ENCODE data around the gene HOXB1.
"Not testable (repeated sequence)": the region's sequence is repeated elsewhere in the genome, so short reads cannot be mapped to it uniquely, and the experiment has no call there.

Gene HOXB1

GRCh38 chr17:48541577-48542113, 10.8 kb upstream of the HOXB1 start:
- DNase-seq: no peak

DNA sequence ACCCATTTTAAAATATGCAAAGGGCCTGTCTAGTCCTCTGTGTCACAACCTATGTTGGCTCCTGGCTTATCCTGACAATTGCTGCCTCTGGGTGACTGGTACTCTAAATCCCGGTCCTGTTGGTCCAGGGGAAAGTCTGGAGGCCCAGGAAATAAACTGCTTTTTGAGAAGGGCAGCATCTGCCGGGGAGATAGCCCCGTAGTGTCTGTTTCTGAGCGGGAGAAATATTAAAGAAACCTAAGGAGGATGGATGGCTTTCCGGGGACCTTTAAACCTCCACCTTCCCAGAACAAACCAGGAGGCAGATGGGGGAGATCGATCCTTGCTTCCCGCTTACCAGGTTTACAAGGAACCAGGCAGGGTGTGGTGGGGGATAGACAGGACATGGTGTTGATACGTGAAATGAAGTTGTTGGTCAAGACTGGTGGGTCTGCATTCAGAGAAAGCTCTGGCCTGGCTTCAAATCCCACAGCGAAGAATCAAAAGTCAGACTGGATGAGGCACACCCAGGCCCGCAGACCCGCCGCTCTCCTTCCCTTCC, 10.3 kb upstream of the HOXB1 start:
- DNase-seq: no peak

DNA sequence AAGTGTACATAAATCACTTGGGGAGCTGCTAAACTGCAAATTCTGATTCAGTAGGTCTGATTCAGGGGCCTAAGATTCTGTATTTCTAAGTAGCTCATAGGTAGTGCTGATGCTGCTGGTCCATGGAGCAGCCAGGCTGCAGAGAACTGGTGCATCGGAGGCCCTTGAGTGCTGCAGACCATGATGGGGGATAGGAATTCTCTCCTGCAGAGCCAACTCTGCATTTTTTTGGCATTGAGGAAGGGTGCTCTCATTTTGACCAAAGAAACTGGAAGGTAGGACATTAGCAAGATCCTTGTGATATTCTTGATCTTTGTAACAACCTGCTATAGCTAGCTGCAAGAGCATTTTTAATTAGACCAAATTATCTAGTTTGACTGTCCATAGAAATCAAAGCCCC, 9.4 kb upstream of the HOXB1 start:
- DNase-seq: no peak

- DNase-seq: no peak
Measured at GRCh38 chr17:48539177-48539576, 8.4 kb upstream of the HOXB1 start.

- DNase-seq: no peak
Measured at GRCh38 chr17:48537316-48537715, 6.5 kb upstream of the HOXB1 start.

GRCh38 chr17:48535793-48536559, 5.2 kb upstream of the HOXB1 start:
- not testable (repeated sequence) for DNase-seq

- no peak for DNase-seq
Measured at GRCh38 chr17:48532261-48532660, 1.4 kb upstream of the HOXB1 start.

- no peak for DNase-seq
Measured at GRCh38 chr17:48530208-48530886, 464 bp downstream of the HOXB1 start.

GRCh38 chr17:48529683-48530009, 1.2 kb downstream of the HOXB1 start:
- no peak for DNase-seq

DNA sequence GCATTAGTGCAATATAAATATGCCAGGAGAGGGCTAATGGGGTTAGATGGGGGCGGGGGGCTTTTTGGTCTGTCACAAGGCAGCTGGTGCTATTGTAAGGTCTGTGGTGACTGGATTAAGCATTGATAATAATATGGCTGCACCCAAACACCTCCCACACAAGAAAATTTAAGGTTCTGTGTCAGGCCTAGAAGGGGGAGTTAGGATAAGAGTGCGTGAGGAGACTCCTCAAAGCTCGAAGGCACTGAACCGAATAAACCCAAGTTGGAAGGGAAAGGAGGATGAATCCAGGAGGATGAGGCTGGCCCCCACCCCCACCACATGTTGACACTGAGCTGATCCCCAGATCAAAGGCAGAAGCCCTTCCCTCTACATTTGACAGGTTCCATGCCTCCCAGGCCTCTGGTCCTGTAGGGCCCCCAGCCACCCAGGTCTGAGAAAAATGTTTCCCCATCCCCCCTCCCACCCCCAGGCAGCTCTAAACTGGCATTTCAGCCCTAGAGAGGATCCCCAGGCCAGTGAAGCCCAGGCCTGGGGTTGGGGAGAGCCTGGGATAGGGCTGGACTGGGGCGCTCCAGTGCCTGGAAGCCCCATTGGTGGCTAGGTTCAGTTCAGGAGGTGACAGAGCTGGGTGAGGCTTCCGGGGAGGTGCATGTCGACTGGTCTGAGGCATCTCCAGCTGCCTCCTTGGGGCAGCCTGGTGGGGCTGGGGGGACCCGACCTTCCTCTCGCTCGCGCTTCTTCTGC, 1.7 kb downstream of the HOXB1 start:
- DNase-seq: no peak

DNA sequence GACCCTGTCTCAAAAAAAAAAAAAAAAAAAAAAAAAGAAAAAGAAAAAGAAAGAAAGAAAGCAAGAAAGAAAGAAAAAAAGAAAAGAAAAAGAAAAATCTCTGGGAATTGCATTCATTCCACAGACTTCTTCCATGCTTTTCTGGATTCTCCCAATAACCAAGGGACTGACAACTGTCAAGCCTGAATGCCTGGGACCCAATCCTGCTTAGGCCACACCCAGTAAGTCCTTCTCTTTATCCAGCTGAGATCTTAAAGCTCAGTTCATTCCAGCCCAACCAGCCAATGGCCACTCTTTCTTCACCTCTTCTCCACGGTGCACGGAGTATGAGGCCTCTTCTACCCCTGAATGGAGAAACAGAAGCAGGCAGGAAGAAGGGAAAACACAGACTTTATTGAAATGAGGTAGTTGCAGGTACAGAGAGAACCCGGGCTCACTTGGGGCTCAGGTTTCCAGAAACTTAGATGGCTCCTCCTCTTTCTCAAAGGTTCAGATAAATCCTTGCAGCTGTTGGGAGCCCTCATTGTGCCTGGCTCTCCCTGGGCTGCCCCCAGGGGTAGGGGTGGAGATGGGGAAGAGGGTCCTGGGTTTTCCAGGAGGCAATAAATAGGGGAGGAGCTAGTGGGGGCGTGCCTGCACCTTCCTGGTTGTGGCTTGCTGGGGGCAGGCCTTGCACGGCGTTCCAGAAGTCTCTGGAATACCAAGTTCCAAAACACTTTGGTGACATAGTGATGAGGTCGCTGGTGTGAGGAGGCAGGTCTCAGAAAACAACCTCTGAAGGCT, 2.5 kb downstream of the HOXB1 start:
- no peak for DNase-seq

- no peak for DNase-seq
Measured at GRCh38 chr17:48527547-48527932, 3.3 kb downstream of the HOXB1 start.

DNA sequence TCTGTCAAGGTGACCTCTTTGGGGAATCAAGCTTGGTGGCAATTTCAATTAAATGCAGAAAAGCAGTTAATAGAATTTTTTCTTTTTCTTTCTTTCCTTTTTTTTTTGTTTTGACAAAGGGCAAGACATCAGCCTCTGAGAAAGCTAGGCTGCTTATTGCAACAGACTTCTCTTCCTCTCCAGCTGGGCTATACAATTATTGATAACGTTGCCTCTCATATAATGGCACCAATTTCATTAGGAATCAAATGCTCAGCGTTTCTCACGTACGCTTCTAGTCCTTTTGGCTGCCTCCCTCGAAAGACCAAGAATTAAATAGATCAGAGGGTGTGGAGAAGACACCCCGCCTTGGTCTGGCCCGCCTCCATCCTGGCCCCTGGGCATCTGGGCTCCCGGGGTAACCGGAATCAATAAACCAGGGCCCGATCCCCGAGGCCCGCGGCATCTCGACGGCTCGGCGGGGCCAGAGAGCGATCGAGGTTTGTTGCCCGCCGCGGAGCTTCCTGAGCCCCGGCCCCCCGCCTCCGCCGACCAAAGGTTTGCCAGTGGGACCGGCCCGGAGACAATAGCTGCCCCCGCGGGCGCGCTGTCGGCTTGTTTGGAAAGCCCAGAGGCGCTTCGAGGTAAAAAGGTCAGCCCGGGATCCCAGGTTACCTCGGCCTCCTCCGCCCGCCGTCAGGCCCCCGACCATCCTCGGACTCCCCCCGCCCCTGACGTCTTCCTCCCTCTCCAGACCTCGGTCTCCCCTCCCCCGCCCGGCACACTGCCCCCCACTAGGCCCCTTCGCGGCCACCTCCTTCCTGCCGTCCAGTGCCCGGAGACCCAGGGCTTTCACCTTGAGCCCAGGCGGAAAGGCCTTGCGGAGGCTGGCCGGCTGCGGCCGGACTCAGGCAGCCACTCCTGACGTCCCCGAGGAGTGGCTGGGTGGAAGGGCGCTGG, 3.9 kb downstream of the HOXB1 start:
- no peak for DNase-seq

DNA sequence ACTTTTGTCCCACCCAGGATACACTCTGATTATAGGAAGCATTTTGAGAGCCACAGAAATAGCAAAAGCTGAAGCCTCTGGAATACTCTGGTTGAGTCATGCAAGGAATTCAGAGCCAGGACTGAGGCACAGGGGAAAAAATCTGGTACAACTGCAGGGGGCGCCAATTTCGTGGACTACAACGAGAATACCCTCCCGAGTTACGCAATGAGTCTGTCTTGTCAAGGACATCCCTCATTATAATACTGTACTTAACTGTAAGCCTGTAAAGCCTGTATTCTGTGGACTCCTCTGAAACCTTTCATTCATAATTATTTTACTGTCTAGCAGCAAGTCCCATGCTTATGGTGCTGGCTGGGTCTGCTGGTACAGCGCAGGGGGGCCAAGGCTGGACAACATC, 7.8 kb downstream of the HOXB1 start:
- DNase-seq: no peak

GRCh38 chr17:48522031-48522653, 8.7 kb downstream of the HOXB1 start:
- DNase-seq: no peak

GRCh38 chr17:48520631-48521079, 10.2 kb downstream of the HOXB1 start:
- DNase-seq: no peak

DNA sequence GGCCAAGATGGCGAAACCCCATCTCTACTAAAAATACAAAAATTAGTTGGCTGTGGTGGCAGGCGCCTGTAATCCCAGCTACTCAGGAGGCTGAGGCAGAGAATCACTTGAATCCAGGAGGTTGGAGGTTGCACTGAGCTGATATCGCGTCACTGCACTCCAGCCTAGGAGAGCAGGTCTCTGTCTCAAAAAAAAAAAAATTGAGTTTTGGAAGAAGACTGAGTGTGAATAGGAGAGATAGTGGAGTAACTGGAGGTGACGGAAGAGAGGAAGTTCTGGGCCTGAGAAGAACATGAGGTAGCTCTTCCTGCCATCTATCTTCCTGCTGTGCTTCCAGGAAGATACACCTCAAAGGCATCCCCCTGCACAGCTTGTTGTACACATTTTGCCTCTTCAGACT, 11.4 kb downstream of the HOXB1 start:
- DNase-seq: no peak

- no peak for DNase-seq
Measured at GRCh38 chr17:48517478-48517877, 13.3 kb downstream of the HOXB1 start.

- no peak for DNase-seq
Measured at GRCh38 chr17:48515925-48516900, 14.6 kb downstream of the HOXB1 start.

DNA sequence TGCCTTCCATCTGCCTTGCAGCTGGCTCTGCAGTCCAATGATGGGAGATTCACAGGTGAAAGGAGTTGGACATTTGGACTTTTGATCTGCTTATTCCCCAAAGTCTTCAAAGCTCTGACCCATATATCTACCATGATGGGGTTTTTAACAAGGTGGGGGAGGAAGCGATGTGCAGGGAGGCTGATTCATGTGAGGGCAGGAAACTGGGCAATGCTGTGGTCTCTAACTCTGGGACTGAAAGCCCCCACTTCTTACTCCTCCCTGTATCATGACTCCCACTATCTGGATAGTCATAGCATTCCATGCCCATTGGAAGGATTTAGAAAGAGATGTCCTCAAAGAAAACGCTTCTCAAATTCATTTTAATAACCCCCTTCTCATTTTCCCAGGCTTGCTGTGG, 16.3 kb downstream of the HOXB1 start:
- no peak for DNase-seq

All from MV-4-11 (cell line).